ENCODE results near the gene ZNF532.

ZNF532 gene

DNA sequence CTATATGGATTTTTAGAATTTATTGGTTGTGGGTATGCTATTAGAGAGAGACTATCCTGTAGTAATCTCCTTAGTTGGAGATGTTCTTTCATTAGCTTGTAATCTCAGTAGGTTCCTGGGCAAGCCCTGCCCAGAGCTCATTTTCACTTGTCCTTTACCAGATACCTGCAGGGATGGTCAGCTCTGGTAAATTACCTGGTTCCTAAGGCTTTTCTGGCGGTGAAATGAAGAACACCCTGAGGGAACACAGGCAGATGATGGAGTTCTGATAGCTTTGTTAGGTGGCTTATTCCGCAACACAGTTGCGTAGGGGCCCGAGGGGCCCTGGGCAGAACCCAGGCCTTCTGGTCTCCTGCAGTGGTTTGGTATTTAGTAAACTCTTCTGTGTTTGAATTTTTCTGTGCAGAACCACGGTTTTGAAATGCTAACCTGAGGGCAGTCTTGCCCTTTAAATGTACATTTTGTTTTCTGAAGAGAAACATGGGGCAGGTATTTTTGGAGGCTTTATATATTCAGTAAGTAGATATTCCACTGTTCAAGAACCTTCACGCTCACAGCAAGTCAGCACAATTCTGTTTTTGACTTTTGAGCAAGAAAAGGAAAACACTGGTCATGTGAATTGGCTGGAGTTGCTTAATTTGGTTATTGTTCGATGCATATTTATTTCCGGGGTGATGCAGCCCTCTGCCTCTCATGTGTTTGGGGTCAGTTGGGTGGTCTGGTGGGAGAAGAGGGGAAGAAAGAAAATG is 22.4 kb downstream of the ZNF532 start:
- TF ChIP-seq FOXP2 (optimal IDR thresholded peaks at IDR 0.05; ENCODE audit: borderline replicate concordance, extremely low read depth, extremely low read length, insufficient read depth) = no peak
- no peak for TF ChIP-seq TAF1 (IDR thresholded peaks at IDR 0.05; ENCODE audit: borderline replicate concordance, insufficient read depth, low read length)
- TF ChIP-seq SIN3A (IDR thresholded peaks at IDR 0.05; ENCODE audit: borderline replicate concordance, insufficient read depth, low read length) = no peak
- TF ChIP-seq, protein P1, sequence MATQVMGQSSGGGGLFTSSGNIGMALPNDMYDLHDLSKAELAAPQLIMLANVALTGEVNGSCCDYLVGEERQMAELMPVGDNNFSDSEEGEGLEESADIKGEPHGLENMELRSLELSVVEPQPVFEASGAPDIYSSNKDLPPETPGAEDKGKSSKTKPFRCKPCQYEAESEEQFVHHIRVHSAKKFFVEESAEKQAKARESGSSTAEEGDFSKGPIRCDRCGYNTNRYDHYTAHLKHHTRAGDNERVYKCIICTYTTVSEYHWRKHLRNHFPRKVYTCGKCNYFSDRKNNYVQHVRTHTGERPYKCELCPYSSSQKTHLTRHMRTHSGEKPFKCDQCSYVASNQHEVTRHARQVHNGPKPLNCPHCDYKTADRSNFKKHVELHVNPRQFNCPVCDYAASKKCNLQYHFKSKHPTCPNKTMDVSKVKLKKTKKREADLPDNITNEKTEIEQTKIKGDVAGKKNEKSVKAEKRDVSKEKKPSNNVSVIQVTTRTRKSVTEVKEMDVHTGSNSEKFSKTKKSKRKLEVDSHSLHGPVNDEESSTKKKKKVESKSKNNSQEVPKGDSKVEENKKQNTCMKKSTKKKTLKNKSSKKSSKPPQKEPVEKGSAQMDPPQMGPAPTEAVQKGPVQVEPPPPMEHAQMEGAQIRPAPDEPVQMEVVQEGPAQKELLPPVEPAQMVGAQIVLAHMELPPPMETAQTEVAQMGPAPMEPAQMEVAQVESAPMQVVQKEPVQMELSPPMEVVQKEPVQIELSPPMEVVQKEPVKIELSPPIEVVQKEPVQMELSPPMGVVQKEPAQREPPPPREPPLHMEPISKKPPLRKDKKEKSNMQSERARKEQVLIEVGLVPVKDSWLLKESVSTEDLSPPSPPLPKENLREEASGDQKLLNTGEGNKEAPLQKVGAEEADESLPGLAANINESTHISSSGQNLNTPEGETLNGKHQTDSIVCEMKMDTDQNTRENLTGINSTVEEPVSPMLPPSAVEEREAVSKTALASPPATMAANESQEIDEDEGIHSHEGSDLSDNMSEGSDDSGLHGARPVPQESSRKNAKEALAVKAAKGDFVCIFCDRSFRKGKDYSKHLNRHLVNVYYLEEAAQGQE (IDR thresholded peaks at IDR 0.05; ENCODE audit: insufficient read depth in 1 of 2, low read depth in 2 of 2, low read length in 2 of 2) = no peak
- TF ChIP-seq POLR2AphosphoS5 (IDR thresholded peaks at IDR 0.05; ENCODE audit: low read depth, low read length) = no peak

DNA sequence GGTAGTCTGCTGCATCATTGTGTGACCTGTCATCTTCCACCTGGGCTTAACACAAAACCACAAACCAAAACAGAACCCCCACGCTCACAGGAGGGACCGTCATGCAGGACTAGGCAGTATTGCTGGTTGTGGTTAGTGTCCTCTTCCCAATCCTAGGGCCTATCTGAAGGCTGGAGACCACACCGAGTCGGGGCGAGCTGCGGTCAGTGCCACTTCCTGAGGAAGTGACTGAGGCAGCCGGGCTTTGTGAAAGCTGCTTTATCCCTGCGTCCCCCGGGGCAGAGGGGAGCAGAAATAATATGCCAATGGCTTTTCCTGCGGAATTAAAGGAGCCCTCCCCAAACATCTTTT is 22.9 kb downstream of the ZNF532 start:
- no peak for TF ChIP-seq SIN3A (IDR thresholded peaks at IDR 0.05; ENCODE audit: borderline replicate concordance, insufficient read depth, low read length)
- TF ChIP-seq, protein P1 (IDR thresholded peaks at IDR 0.05; ENCODE audit: insufficient read depth in 1 of 2, low read depth in 2 of 2, low read length in 2 of 2) = no peak
- TF ChIP-seq POLR2AphosphoS5 (IDR thresholded peaks at IDR 0.05; ENCODE audit: low read depth, low read length) = no peak
- no peak for TF ChIP-seq TAF1 (IDR thresholded peaks at IDR 0.05; ENCODE audit: borderline replicate concordance, insufficient read depth, low read length)
- TF ChIP-seq FOXP2 (optimal IDR thresholded peaks at IDR 0.05; ENCODE audit: borderline replicate concordance, extremely low read depth, extremely low read length, insufficient read depth) = no peak

DNA sequence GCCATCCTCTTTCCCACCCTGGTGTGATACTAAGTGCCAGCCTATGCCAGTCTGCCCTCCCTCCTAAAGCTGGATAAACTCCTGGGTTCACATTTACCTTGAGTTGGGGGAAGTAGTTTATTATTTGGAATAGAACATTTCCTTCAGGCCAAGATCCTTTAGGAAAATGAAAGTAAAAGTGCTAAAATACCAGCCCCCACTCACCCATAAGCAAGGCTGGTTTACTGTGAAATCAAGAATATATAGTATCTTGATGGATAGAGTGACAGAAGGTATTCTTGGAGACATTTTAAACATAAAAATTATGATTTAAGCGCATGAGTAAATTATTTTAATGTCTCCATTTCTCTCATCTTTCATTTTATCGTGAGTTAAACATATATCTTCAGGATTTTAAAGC is 27.1 kb downstream of the ZNF532 start:
- TF ChIP-seq POLR2AphosphoS5 (IDR thresholded peaks at IDR 0.05; ENCODE audit: low read depth, low read length) = no peak
- TF ChIP-seq TAF1 (IDR thresholded peaks at IDR 0.05; ENCODE audit: borderline replicate concordance, insufficient read depth, low read length) = no peak
- no peak for TF ChIP-seq FOXP2 (optimal IDR thresholded peaks at IDR 0.05; ENCODE audit: borderline replicate concordance, extremely low read depth, extremely low read length, insufficient read depth)
- TF ChIP-seq, protein P1 (IDR thresholded peaks at IDR 0.05; ENCODE audit: insufficient read depth in 1 of 2, low read depth in 2 of 2, low read length in 2 of 2) = no peak
- TF ChIP-seq SIN3A (IDR thresholded peaks at IDR 0.05; ENCODE audit: borderline replicate concordance, insufficient read depth, low read length) = no peak

DNA sequence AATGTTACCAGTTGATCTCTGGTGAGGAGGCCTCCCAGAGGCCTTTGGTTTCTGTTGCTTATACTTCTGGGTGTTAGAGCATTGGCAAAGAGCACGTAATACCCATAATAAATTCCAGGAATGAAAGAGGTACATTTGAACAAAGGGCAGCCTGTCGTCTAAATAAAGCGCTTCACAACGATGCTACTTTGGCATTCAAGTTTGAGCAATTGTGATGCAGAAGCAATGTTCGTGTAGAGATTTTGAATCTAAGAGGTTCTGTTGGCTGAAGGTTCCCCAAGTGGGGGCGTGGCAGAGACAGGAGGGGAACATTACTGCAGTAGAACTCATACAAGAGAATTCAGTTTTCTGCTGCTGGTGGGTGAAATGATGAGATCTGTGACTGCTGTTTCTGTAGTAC is 27.8 kb downstream of the ZNF532 start:
- TF ChIP-seq POLR2AphosphoS5 (IDR thresholded peaks at IDR 0.05; ENCODE audit: low read depth, low read length) (no peak), TAF1 (IDR thresholded peaks at IDR 0.05; ENCODE audit: borderline replicate concordance, insufficient read depth, low read length) (no peak), SIN3A (IDR thresholded peaks at IDR 0.05; ENCODE audit: borderline replicate concordance, insufficient read depth, low read length) (no peak)
- TF ChIP-seq, protein P1 (IDR thresholded peaks at IDR 0.05; ENCODE audit: insufficient read depth in 1 of 2, low read depth in 2 of 2, low read length in 2 of 2) = no peak
